ENCODE data around the gene FLNA. TPM values are rescaled to one million over a fixed set of nuclear protein-coding genes. Genes with fewer than 3 reads are reported as not detected.

The FLNA gene
- total and polyA plus RNA-seq, 4 donors = 187 to 384 (median 237) TPM

- Histone ChIP-seq H3K4me1 (ENCODE audit: control insufficient read depth, insufficient read depth, low read length) (peaks cover 19% of the 10 kb centered on the region), H3K36me3 (ENCODE audit: control insufficient read depth, insufficient read depth, low read length) (peaks cover 100% of the 10 kb centered on the region), H3K4me3 (ENCODE audit: low read depth, low read length) (no peak overlapping the region), H3K27ac (ENCODE audit: low read depth, low read length) (no peak overlapping the region), H3K9me3 (ENCODE audit: control insufficient read depth, insufficient read depth, low read length) (no peaks in the 10 kb centered on the region), H3K27me3 (ENCODE audit: control insufficient read depth, insufficient read depth, low read length) (no peaks in the 10 kb centered on the region)
- DNase-seq (ENCODE audit: low read depth in 4 of 6, low spot score in 6 of 6) = no peak
- 87% methylated on average over 24 of the region's 24 CpGs for WGBS (ENCODE audit: insufficient coverage)
These were observed 21.1 kb downstream of the FLNA start for GRCh38 chrX:154353172-154353843.

GRCh38 chrX:154352466-154352865 lies 22.0 kb downstream of the FLNA start:
- Histone ChIP-seq H3K4me3 (ENCODE audit: low read depth, low read length) (no peak overlapping the region), H3K4me1 (ENCODE audit: control insufficient read depth, insufficient read depth, low read length) (peaks cover 19% of the 10 kb centered on the region), H3K27ac (ENCODE audit: low read depth, low read length) (no peak overlapping the region), H3K36me3 (ENCODE audit: control insufficient read depth, insufficient read depth, low read length) (peaks cover 95% of the 10 kb centered on the region), H3K9me3 (ENCODE audit: control insufficient read depth, insufficient read depth, low read length) (no peaks in the 10 kb centered on the region), H3K27me3 (ENCODE audit: control insufficient read depth, insufficient read depth, low read length) (no peaks in the 10 kb centered on the region)
- no peak for DNase-seq (ENCODE audit: low read depth in 4 of 6, low spot score in 6 of 6)
- WGBS (ENCODE audit: insufficient coverage) = 88% methylated on average over 13 of the region's 13 CpGs

- Histone ChIP-seq H3K9me3 (ENCODE audit: control insufficient read depth, insufficient read depth, low read length) (no peaks in the 10 kb centered on the region), H3K4me1 (ENCODE audit: control insufficient read depth, insufficient read depth, low read length) (peaks cover 16% of the 10 kb centered on the region), H3K27me3 (ENCODE audit: control insufficient read depth, insufficient read depth, low read length) (no peaks in the 10 kb centered on the region), H3K4me3 (ENCODE audit: low read depth, low read length) (no peak overlapping the region), H3K36me3 (ENCODE audit: control insufficient read depth, insufficient read depth, low read length) (peaks cover 90% of the 10 kb centered on the region), H3K27ac (ENCODE audit: low read depth, low read length) (no peak overlapping the region)
- no peak for DNase-seq (ENCODE audit: low read depth in 4 of 6, low spot score in 6 of 6)
- WGBS (ENCODE audit: insufficient coverage) = 88% methylated on average over 14 of the region's 14 CpGs
These were observed 22.4 kb downstream of the FLNA start for GRCh38 chrX:154352012-154352401.

- Histone ChIP-seq H3K27ac (ENCODE audit: low read depth, low read length) (no peak overlapping the region), H3K4me1 (ENCODE audit: control insufficient read depth, insufficient read depth, low read length) (peaks cover 10% of the 10 kb centered on the region), H3K9me3 (ENCODE audit: control insufficient read depth, insufficient read depth, low read length) (no peaks in the 10 kb centered on the region), H3K36me3 (ENCODE audit: control insufficient read depth, insufficient read depth, low read length) (peaks cover 84% of the 10 kb centered on the region), H3K27me3 (ENCODE audit: control insufficient read depth, insufficient read depth, low read length) (no peaks in the 10 kb centered on the region), H3K4me3 (ENCODE audit: low read depth, low read length) (no peak overlapping the region)
- WGBS (ENCODE audit: insufficient coverage) = 84% methylated on average over 30 of the region's 30 CpGs
- DNase-seq (ENCODE audit: low read depth in 4 of 6, low spot score in 6 of 6) = no peak
These were observed 23.0 kb downstream of the FLNA start for GRCh38 chrX:154351183-154352011.

- peaks cover 4% of the 10 kb centered on the region for H3K4me1 ChIP-seq (ENCODE audit: control insufficient read depth, insufficient read depth, low read length)
- no peaks in the 10 kb centered on the region for H3K9me3 ChIP-seq (ENCODE audit: control insufficient read depth, insufficient read depth, low read length)
- H3K27ac ChIP-seq (ENCODE audit: low read depth, low read length) = no peak overlapping the region
- no peaks in the 10 kb centered on the region for H3K27me3 ChIP-seq (ENCODE audit: control insufficient read depth, insufficient read depth, low read length)
- peaks cover 76% of the 10 kb centered on the region for H3K36me3 ChIP-seq (ENCODE audit: control insufficient read depth, insufficient read depth, low read length)
- 83% methylated on average over 17 of the region's 19 CpGs for WGBS (ENCODE audit: insufficient coverage)
- DNase-seq (ENCODE audit: low read depth in 4 of 6, low spot score in 6 of 6) = no peak
- no peak overlapping the region for H3K4me3 ChIP-seq (ENCODE audit: low read depth, low read length)
These were observed 23.8 kb downstream of the FLNA start for GRCh38 chrX:154350429-154351182.

GRCh38 chrX:154349979-154350378 lies 24.5 kb downstream of the FLNA start:
- no peak overlapping the region for H3K4me3 ChIP-seq (ENCODE audit: low read depth, low read length)
- peaks cover 70% of the 10 kb centered on the region for H3K36me3 ChIP-seq (ENCODE audit: control insufficient read depth, insufficient read depth, low read length)
- 83% methylated on average over 15 of the region's 15 CpGs for WGBS (ENCODE audit: insufficient coverage)
- no peaks in the 10 kb centered on the region for H3K27me3 ChIP-seq (ENCODE audit: control insufficient read depth, insufficient read depth, low read length)
- DNase-seq (ENCODE audit: low read depth in 4 of 6, low spot score in 6 of 6) = no peak
- no peaks in the 10 kb centered on the region for H3K9me3 ChIP-seq (ENCODE audit: control insufficient read depth, insufficient read depth, low read length)
- H3K27ac ChIP-seq (ENCODE audit: low read depth, low read length) = no peak overlapping the region
- peaks cover under 1% of the 10 kb centered on the region for H3K4me1 ChIP-seq (ENCODE audit: control insufficient read depth, insufficient read depth, low read length)

GRCh38 chrX:154349359-154349935 lies 25.0 kb downstream of the FLNA start:
- H3K36me3 ChIP-seq (ENCODE audit: control insufficient read depth, insufficient read depth, low read length) = peaks cover 65% of the 10 kb centered on the region
- 86% methylated on average over 19 of the region's 19 CpGs for WGBS (ENCODE audit: insufficient coverage)
- no peak for DNase-seq (ENCODE audit: low read depth in 4 of 6, low spot score in 6 of 6)
- no peaks in the 10 kb centered on the region for H3K9me3 ChIP-seq (ENCODE audit: control insufficient read depth, insufficient read depth, low read length)
- no peaks in the 10 kb centered on the region for H3K27me3 ChIP-seq (ENCODE audit: control insufficient read depth, insufficient read depth, low read length)
- H3K4me3 ChIP-seq (ENCODE audit: low read depth, low read length) = no peak overlapping the region
- H3K4me1 ChIP-seq (ENCODE audit: control insufficient read depth, insufficient read depth, low read length) = no peaks in the 10 kb centered on the region
- no peak overlapping the region for H3K27ac ChIP-seq (ENCODE audit: low read depth, low read length)

- DNase-seq (ENCODE audit: low read depth in 4 of 6, low spot score in 6 of 6) = no peak
- Histone ChIP-seq H3K4me3 (ENCODE audit: low read depth, low read length) (no peak overlapping the region), H3K27me3 (ENCODE audit: control insufficient read depth, insufficient read depth, low read length) (no peaks in the 10 kb centered on the region), H3K4me1 (ENCODE audit: control insufficient read depth, insufficient read depth, low read length) (no peaks in the 10 kb centered on the region), H3K27ac (ENCODE audit: low read depth, low read length) (no peak overlapping the region), H3K9me3 (ENCODE audit: control insufficient read depth, insufficient read depth, low read length) (no peaks in the 10 kb centered on the region), H3K36me3 (ENCODE audit: control insufficient read depth, insufficient read depth, low read length) (peaks cover 58% of the 10 kb centered on the region)
- WGBS (ENCODE audit: insufficient coverage) = 84% methylated on average over 22 of the region's 24 CpGs
These were observed 25.6 kb downstream of the FLNA start for GRCh38 chrX:154348646-154349358.

GRCh38 chrX:154348114-154348531 lies 26.3 kb downstream of the FLNA start:
- 89% methylated on average over 5 of the region's 7 CpGs for WGBS (ENCODE audit: insufficient coverage)
- Histone ChIP-seq H3K27me3 (ENCODE audit: control insufficient read depth, insufficient read depth, low read length) (no peaks in the 10 kb centered on the region), H3K36me3 (ENCODE audit: control insufficient read depth, insufficient read depth, low read length) (peaks cover 51% of the 10 kb centered on the region), H3K9me3 (ENCODE audit: control insufficient read depth, insufficient read depth, low read length) (no peaks in the 10 kb centered on the region), H3K4me3 (ENCODE audit: low read depth, low read length) (no peak overlapping the region), H3K27ac (ENCODE audit: low read depth, low read length) (no peak overlapping the region), H3K4me1 (ENCODE audit: control insufficient read depth, insufficient read depth, low read length) (no peaks in the 10 kb centered on the region)
- no peak for DNase-seq (ENCODE audit: low read depth in 4 of 6, low spot score in 6 of 6)

Measured in spinal cord (tissue), 10 donors.